Hippocampal formation (tissue), 2 donors: ENCODE data around the gene HES7.
A peak's percentile ranks its signal among the peaks of the same experiment; 100 is the strongest.
"Not testable (repeated sequence)": the region's sequence is repeated elsewhere in the genome, so short reads cannot be mapped to it uniquely, and the experiment has no call there.

Experiments used
- DNase-seq, 2 donors: peaks; one replicate each; lab custom pipeline; 2025; lab: John Stamatoyannopoulos, UW

The HES7 gene

DNA sequence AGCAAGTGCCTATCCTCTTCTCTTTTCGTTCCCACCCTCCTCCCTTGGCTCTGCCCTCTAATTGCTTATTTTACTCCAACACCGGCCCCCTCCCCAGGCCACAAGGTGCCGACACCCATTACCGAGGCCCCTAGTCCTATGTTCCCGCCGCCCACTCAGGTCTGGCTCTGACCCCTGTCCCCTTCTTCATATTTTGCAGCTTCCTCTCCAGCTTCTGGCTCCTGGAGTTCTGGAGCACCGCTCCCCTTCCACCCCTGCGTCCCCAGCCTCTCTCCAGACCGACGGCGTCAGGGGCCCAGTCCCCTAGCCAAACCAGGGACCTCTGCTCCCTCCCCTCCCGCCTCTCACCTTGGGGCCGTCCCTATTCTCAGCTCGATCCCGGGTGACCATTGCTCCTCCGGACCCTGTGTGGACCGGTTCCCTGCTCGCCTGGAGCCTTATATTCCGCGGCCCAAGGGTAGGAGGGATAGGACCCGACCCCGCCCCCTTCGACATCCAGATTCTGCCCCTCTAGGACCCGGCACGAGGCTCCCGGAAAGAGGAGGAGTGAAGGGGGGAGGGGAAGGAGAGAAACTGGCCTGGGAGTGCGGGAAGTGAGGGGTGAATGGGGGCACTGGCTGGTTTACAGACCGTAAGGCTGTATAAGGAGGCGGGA, at the start of gene HES7:
Gene HES7, minus strand, starts transcription at position 412 of the 655 bp plus-strand sequence. Its CDS starts 22 bp downstream, at position 390.
- DNase-seq = no peak

DNA sequence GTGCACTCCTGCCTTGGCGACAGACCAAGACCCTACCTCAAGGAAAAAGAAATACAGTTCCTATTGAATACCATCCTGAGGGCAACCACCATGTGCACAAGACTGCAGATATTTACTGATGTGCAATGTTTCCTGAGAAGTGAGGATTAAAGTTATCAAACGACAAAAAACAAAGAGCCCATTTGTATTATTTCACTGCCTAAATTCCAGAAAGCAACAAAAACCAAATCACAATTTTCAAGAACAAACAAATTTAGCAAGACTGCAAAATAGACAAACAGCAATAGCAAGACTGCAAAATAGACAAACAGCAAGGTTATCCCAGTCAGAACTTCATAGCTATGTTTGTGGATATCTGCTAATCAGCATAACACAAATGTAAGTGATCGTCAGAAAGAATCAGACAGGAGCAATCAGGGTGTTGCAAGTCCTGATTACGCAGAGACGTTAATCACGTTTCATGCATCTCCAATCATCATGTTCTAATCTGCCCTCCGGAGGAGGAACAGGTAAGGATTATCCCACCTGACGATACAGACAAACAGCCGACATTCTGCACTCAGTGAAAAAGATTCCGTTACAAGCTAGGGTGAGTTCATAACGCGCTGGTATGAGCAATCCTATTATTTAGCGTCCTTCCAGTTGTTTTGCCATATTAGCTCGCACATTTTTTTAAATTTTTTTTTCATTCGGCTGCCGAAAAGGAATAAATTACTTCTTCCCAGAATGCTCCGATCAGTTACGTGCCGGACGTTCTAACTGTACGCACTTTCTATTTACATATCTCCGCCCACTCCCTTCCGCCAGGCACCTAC, 49.4 kb upstream of the HES7 start:
- peak; percentile 75 to 94 for DNase-seq

DNA sequence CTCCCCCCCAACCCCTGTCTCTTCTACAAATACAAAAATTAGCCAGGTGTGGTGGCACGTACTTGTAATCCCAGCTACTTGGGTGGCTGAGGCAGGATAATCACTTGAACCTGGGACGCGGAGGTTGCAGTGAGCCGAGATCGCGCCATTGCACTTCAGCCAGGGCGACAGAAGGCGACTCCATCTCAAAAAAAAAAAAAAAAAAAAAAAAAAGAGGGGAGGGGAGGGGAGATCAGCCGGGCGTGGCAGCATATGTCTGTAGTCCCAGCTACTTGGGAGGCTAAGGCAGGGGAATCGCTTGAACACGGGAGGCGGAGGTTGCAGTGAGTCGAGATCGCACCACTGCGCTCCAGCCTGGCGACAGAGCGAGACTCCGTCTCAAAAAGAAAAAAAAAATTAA, 46.3 kb upstream of the HES7 start:
- DNase-seq = not testable (repeated sequence)

DNA sequence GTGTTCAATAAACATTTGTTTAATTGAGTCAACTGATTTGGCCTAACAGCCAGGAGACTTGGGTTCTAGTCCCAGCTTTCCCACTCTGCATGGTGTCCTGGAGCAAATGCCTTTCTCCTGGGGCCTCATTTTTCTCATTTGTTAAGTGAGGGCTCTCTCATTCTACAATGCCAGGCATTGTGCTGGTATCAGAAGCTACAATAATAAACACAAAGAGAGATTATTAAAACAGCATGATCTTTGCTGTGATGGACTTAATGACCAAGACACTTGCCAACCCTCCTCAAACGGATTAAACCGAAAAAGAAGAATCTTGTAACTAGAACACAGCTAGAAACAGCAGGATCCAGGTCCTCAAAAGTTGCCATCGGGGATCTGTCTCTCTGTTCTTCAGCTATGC, 43.6 kb upstream of the HES7 start:
- no peak for DNase-seq

DNA sequence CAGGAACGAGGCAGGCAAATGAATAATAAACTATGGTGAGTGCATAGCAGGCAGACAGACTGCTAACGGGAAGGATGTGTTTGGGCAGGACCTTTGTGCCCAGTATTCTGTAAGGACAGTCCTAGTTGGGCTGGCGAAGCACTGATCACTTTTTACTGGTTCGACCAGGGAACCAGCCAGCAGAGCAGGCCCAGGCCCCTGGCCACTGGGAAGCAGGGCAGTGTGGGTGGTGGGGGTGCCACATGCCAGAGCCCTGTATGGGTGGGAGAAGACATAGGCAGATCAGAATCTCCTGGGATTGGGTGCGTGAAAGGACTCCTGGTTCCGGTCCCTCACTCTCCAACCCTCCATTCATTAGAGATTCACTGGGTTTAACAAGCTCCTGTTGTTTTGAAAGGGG, 42.8 kb upstream of the HES7 start:
- no peak for DNase-seq

DNA sequence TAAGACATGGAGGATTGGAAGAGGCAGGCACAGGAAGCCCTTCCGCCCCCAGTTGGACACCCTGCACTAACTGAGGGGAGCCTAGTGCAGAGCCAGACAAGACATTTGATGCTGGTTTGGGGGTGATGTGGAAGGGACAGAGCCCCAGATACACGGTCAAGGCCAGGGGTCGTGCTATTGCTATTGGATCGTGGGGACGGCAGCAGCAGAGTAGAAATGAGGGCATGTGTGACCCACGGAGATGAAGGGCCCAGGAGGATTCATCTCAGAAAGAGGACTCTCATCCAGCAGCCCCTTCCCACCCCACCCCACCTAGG, 40.9 kb upstream of the HES7 start:
- DNase-seq = no peak

DNA sequence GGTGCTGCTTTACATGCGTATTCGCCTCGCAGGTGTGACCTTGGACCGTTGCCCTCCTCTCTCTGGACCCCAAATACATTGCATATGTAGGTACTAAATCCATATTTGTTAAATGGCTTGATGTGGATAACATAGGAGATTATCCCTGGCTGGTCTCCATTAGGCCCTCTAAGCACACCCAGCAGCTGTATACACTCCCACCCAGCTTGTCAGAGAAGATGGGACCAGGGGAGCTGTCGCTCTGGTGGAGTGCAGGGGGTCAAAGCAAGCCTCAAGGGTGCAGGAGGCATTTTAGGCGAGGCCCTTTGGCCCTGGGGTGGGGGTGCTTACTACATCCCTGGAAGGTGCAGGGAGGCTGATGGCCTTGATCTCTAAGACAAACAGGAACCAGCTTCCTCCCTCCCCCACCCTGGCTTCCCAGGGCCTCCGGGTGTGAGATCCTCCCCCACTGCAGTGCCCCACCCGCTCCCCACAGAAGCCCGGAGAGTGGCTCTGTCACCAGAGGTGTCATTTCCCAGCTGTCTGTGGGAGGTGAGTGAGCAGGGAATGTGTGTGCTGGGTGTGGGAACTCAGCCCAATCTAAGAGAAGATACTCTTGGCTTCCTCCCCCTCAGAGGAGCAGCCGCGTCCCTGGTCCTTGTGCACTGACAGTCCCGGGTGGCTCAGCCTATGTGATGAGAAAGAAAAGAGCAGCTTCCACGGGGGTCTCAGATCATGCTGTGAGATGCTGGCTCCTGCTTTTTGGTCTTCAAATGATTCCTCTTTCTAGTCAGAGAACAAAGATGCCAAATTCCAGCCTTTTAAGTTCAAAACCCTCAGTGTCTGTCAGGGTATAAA, 40.3 kb upstream of the HES7 start:
- DNase-seq = peak in 1 of 2 donors; percentile 37

DNA sequence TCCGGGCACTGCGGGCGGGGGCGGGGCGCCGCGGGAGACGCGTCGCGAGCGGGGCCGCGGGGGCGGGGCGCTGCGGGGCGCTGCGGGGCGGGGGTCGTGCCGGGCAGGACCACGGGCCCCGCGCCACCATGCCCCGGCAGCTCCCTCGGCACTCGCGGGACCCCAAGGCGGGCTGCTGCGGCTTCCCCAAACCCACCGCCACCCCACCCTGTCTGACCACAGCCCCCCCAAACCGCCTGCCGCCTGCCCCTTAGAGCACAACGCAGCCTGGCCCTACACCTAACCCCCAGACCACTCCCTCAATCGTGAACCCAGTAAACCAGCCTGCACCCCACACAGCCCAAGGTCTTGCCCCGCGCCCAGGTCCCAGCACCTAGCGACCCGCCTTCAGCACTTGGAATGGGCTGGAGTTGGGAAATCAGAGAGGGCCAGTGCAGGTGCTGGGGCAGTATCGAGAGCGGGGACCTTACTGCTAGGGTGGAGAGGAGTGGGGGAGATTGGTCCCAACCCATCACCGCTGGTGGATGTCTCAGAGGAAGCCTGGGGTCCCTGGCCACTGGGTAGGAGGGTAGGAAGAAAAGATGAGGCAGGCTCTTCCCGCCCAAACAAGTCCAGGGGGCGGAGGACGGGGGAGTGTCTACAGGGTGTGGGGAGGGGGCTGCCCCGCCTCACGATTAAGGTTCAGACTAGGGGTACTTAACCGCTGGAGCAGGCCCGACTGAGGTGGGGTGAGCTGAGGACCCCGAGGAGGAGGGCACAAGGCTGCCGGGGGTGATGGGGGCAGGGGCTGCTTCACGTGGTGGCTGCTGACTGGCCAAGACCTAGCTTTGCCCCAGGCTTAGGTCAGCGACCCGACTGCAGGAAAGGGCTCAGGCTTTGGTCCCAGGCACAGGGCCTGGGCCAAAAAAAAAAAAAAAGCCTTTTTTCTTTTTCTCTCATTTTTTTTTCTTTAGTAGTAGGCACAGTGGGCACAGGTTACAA, 39.4 kb upstream of the HES7 start:
- DNase-seq = no peak

DNA sequence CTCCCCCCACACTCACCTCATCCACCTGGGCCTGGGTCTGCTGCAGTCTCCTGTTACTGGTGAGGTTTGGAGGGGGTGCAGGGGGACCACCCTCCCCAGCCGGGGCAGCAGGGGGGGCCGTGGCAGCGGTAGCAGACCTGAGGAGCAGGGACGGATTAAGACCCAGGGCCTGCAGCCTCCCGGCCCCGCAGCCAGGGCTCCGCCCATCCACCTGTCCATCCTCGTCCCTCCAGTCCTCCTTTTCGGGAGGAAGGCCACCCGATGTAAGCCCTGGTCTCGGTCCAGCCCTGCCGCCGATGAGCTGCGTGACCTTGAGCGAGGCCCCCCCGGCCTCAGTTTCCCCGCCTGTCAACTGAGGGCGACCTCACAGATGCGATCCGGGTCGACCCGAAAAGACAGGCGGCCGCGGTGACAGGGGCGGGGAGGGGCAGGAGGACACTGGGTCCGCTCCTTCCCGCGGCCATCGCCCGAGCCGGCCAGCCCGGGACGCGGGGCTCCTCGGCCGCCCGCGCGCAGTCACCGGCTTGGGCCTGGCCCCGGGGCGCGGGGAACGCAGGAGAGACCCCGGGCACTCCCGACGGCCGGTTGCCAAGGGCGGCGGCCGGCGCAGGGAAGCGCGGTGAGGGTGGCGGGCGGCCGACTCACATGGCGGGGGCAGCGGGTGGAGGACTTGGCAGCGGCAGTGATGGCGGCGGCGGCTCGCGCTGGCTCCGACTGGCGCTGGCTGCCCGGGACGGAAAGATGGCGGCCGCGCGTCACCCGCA, 38.5 kb upstream of the HES7 start, which contains the start of gene VAMP2:
Gene VAMP2, minus strand, starts transcription at position 716 of the 764 bp plus-strand sequence. Its CDS starts 69 bp downstream, at position 647.
- peak in 1 of 2 donors; percentile 72 for DNase-seq

DNA sequence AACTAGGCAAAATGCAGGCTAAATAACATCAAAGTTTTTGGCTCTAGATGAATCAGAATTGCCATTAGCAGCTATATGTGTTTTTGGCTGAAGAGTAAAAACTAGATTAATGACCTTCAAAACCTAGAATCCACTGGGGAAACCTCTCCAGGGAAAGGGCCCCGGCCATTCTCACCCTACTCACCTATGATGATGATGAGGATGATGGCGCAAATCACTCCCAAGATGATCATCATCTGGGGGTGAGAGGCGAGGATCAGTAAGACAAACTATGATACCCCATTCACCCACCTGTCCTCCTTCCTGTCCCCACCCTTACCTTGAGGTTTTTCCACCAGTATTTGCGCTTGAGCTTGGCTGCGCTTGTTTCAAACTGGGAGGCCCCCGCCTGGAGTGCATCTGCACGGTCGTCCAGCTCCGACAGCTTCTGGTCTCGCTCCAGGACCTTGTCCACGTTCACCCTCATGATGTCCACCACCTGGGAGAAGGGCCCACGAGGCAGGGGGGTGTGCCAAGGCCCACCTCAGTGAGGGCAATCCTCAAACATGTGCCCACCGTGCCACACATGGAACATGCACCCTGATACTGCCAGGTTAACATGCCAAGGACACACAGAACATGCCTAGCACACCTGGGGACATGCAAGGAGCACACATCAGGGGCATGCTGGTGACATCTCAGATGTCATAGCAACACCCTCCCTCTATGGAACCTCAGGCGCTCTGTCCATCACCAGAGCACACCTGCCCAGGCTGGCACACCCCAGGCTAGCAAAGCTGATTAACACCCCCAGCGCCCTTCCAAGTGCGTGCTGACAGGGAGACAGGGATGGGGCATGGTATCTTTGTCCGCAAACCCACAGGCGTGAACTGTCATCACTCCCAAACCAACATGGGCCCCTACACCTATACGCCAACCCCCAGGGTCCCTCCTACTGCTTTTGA, 37.7 kb upstream of the HES7 start:
- no peak for DNase-seq

DNA sequence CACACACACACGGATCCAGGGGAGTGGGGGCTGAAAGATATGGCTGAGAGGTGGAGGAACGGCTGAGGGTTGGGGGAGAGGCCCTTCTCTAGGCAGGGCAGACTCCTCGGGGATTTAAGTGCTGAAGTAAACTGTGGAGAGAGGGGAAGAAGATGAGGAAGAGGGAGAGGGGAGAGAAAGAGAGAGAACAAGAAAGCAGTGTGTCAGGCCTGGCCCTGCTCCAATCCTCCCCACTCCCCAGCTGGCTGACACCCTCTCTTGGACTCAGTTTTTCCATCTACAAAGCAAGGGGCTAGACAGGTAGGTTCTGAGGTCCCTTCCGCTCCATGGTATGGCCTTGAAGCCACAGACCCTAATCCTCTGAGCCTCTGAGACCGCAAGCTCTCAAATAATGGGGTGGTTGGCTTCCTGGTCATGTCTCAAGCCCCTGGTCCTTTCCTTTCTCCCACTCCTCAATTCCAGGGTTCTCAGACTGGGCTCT, 36.9 kb upstream of the HES7 start:
- DNase-seq = no peak

DNA sequence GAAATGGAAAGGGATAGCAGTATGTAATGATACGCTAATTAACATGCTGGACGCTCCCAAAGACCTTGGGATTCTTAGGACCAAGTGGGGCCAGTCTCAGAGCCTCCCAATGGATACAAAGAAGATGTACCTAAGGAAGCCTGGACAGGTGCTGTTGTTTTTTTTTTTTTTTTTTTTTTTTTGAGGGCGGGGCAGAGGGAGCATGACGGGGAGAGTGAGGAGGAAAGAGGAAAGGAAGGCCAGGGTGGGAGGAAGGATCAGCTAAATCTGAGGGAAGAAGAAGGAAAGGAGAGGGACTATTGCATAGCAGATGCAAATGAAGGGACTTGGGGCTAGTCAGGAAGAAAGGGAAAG, 36.3 kb upstream of the HES7 start:
- DNase-seq = no peak

DNA sequence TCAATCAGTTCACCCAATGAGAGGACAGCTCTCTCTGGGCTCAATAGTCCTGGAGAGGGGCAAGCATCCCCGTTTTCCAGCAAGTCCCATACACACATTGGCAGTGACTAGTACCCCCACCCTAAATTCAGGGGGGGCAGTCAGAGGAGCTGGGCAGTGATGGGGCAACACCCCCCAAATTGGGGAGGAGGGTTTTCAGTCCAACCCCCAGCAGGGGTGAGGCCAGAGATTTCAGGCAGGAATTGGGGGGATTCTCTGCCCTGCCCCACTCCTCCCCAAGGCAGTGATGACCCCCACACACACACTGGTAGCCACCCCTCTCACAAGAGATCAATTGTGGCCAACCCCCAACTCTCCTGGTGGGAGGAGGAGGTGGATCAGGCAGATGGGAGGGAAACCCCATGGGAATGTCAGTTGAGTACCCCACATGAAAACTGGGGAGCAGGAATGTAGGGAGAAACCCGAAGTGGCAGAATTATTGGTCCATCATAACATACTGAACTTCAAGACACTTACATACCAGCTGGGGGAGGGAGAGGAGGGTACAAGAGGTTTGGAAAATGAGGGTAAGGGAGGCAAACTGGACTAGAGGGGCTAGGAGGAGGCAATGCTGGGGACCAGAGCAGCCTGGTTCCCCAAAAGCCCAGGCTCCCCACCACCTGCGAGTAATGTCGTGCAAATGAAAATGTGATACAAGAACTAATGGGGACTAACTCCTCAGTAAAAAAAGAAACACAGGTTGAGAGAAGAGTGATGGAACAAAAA, 35.7 kb upstream of the HES7 start:
- no peak for DNase-seq

DNA sequence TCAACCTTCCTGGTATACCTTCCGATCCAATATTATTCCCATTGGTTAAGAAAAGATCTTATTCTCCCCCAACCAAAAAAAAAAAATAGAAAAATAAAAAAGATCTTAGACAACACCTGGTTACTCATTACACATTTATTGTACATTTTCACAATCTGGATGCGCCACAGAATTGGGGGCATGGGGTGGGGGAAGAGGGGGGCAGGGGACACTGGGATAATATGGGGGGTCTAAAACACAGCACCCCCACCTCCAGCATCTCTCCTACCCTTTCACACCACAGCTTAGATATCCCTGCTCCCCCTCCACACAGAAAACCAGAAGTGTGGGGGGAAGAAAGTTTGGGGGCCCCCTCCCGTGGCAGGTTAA, 35.1 kb upstream of the HES7 start:
- DNase-seq = no peak

DNA sequence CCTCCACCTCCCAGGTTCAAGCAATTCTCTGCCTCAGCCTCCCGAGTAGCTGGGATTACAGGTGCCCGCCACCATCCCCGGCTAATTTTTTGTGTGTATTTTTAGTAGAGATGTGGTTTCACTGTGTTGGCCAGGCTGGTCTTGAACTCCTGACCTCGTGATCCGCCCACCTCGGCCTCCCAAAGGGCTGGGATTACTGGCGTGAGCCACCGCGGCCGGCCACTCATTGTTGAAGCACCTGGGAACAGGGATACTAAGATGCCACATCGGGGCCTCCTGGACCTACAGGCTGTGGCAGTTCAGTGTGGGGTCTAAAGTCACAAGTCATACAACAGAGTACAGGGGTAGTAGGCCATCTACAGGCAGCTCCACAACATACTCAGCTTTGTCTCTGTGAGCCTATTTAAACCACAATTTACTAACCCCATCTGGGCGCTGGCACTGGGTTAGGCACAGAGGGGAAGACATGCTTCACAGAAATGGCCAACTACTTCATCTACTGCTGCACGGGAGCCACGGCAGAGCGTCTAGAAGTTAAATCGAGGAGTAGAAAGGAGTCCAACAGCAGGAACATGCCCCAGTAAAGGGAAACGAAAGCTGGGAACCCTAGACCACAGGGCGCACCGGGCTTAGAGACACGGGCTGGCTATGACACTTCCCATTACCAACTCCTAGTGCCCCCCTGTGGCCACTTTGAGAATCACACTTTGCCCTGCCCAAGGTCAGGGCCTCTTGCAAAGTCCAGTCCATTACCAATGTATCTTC, 34.5 kb upstream of the HES7 start:
- peak; percentile 86 for DNase-seq

DNA sequence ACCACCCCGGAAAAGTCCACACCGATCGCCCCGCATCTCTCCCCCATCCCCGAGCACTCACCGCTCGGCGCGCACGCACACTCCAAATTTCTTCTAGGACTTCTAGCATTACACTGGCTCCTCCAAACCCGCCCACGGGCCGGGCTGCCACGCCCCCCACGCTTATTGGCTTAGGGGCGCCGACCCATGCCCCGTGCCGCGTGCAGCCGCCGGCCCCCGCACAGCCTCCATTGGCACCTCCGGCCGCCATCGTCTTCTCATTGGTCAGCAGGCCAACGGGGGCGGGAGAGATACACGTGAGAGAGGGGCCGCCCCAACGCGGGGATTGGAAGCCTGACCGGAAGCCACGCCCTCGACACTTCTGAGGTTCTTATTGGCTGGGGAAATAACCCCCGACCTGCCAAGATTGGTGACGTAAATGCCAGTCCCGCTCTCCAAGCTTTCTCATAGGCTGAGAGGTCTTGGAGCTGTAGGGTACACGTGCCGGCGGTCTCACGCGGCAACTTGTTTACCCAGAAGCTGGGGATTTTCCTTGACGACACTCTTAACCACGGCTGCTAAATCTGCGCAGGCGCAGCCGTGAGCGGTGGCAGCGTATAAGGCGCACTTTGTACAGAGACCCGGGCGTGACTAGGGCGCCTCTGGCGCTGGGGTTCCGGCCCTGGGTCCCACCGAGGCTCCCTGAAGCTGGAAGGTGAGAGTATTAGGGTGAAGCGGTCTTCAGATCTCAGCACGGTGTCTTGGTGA, 32.5 kb upstream of the HES7 start:
- peak; percentile 99 to 100 for DNase-seq

DNA sequence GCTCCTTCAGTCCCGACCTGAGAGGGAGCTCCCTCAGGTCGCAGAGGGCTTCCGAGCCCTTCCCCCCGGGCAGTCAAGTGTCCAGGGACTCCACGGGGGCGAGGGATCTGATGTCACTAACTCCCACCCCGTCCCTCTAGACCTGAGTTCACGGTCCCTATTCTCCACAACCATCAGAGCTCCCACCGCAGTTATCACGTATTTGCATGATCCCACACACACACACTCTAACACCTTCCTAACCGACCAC, 32.0 kb upstream of the HES7 start:
- DNase-seq = no peak
